ENCODE data around the gene EYS. TPM values are rescaled to one million over a fixed set of nuclear protein-coding genes. Genes with fewer than 3 reads are reported as not detected.

EYS gene
- total RNA-seq, 1 donor from 2014 or later, result 0.06 TPM

DNA sequence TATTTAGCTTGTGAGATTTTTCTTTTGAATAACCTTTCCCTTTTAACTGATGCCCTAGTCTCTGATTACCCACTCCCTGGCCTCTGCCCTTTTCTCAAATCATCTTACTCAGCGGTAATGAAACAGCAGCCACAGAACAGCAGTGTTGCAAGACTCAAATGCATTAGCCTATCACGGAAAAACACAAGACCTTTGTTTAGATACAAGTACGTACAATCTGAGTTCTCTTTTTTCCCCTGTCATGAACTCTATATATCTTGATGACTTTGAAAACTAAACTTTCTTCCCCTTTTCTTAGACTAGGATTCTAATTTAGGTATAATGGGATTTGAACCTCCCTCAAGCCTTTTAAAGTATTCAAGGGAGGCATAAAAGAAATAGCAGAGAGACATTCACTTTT, 1034.9 kb downstream of the EYS start:
- no peak overlapping the region for H3K4me3 ChIP-seq (ENCODE audit: low read depth, low read length)
- no peak for DNase-seq (ENCODE audit: low read depth)
- TF ChIP-seq, protein P1, sequence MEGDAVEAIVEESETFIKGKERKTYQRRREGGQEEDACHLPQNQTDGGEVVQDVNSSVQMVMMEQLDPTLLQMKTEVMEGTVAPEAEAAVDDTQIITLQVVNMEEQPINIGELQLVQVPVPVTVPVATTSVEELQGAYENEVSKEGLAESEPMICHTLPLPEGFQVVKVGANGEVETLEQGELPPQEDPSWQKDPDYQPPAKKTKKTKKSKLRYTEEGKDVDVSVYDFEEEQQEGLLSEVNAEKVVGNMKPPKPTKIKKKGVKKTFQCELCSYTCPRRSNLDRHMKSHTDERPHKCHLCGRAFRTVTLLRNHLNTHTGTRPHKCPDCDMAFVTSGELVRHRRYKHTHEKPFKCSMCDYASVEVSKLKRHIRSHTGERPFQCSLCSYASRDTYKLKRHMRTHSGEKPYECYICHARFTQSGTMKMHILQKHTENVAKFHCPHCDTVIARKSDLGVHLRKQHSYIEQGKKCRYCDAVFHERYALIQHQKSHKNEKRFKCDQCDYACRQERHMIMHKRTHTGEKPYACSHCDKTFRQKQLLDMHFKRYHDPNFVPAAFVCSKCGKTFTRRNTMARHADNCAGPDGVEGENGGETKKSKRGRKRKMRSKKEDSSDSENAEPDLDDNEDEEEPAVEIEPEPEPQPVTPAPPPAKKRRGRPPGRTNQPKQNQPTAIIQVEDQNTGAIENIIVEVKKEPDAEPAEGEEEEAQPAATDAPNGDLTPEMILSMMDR (conservative IDR thresholded peaks at IDR 0.05; ENCODE audit: low read depth, low read length), result no peak

DNA sequence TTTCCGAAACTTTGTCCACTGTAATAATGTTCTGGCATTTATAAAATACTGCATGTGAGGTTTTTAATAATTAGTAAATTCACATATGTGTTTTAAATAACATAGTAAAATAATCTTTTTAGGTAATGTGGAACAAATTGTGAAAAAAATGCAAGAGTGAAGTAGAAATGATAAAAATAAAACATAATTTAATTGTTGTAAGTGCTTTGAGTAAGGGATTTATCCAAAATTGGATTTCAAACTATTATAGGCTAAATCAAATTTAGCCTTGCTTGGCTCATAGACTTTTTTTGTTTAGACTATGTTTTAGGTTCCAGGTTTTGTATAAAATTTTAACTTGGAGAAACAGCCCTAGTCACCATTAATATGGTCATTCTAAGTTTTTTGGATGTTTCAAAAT, 1041.9 kb downstream of the EYS start:
- no peak overlapping the region for H3K4me3 ChIP-seq (ENCODE audit: low read depth, low read length)
- no peak for DNase-seq (ENCODE audit: low read depth)
- TF ChIP-seq, protein P1 (conservative IDR thresholded peaks at IDR 0.05; ENCODE audit: low read depth, low read length), result no peak

DNA sequence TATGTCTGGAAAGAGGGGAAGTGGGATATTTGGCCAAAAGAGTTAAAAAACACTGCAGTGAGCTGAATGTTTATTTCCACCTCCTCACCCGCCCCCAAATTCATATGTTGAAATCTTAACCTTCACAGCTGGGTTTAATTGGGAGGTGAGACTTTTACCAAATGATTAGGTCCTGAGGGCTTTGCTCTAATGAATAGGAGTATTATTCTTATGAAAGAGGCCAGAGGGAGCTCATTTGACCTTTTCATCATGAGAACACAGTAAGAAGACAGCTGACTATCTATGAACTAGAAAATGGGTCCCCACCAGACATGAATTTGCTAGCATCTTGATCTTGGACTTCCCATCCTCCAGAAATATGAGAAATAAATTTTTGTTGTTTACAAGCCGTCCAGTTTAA, 1042.5 kb downstream of the EYS start:
- no peak for DNase-seq (ENCODE audit: low read depth)
- H3K4me3 ChIP-seq (ENCODE audit: low read depth, low read length), result no peak overlapping the region
- TF ChIP-seq, protein P1 (conservative IDR thresholded peaks at IDR 0.05; ENCODE audit: low read depth, low read length), result no peak

DNA sequence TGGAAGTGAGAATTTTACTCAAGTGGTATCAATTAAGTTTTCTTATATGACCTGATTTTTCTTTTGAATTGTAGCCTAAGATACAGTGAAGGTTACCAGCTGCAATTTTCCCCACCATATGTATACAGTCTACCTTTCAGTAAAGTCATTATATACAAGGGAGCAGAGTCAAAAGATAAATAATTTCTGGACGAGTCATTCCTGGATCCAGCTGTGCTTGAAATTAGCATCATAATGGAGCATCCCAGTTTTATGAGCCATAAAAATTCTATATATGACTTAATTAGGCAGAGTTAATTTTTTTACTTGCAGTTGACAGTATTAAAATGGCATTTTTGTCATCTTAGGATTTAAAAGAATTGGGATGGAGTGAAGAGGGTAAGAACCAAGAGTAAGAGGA, 1063.0 kb downstream of the EYS start:
- H3K4me3 ChIP-seq (ENCODE audit: low read depth, low read length), result no peak overlapping the region
- no peak for DNase-seq (ENCODE audit: low read depth)
- TF ChIP-seq, protein P1 (conservative IDR thresholded peaks at IDR 0.05; ENCODE audit: low read depth, low read length), result no peak

DNA sequence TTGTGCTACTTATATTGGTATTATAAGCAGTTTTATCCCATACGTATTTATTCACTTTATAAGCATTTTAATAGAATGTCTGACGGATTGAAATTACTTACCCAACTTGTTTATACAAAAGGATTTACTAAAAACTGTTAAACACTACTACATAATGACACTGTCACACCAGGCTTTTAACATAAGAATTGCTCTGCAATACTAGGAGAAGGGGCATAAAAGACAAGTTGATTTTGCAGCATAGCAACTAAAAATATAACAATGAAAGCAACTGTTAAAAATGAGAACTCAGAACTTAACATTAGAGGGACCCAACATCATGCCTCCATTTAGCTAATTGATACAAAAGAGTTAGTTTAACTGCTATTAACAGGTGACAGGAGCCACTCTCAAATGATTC, 1076.1 kb downstream of the EYS start:
- no peak for DNase-seq (ENCODE audit: low read depth)
- TF ChIP-seq, protein P1 (conservative IDR thresholded peaks at IDR 0.05; ENCODE audit: low read depth, low read length), result no peak
- H3K4me3 ChIP-seq (ENCODE audit: low read depth, low read length), result no peak overlapping the region

DNA sequence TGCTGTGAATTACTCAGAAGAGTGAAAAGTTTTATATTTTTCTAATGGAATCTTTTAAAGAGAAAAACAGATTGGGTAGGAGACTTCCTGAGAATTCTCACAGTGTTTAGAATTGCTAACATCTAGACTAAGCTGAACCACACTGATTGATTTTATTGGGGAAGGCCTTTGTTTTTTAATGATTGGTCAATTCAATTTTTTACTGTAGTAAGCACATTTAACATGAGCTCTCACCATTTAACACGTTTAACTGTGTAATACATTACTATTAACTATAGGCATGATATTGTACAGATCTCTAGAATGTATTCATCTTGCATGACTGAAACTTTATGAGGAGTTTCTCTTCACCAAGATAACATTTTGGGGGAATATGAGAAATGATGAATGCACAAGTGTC, 1084.1 kb downstream of the EYS start:
- TF ChIP-seq, protein P1 (conservative IDR thresholded peaks at IDR 0.05; ENCODE audit: low read depth, low read length), result no peak
- H3K4me3 ChIP-seq (ENCODE audit: low read depth, low read length), result no peak overlapping the region
- DNase-seq (ENCODE audit: low read depth), result no peak

DNA sequence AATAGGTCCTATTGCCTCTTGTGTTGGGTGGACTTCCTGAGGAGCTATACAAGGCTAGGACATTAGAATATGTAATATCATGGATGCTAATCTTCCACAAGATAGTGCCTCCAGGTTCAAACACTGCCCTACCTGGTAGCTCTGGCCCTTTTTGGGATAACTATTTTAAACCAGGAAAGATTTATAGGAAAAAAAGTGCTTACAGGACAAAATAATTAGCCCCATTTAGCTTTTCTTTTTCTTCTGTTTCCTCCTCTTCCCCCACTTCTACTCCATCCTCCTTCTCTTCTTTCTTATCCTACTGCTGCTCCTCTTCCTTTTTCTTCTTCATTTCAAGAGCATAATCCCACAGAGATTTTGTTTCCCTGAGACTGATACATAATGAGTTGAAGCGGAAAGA, 1104.0 kb downstream of the EYS start:
- H3K4me3 ChIP-seq (ENCODE audit: low read depth, low read length), result no peak overlapping the region
- no peak for DNase-seq (ENCODE audit: low read depth)
- TF ChIP-seq, protein P1 (conservative IDR thresholded peaks at IDR 0.05; ENCODE audit: low read depth, low read length), result no peak

Data from epithelial cell of proximal tubule (primary cell).